Measurements from ENCODE around the gene CRHR2.
"Not testable (repeated sequence)": the region's sequence is repeated elsewhere in the genome, so short reads cannot be mapped to it uniquely, and the experiment has no call there.

CRHR2 gene

GRCh38 chr7:30642789-30643188 is 39.5 kb downstream of the CRHR2 start:
- no peaks in the 10 kb centered on the region for H3K27me3 Mint-ChIP-seq
- peak overlapping the region in 1 of 2 donors; percentile 27 for H3K27ac Mint-ChIP-seq
- no peaks in the 10 kb centered on the region for H3K4me1 Mint-ChIP-seq
- ATAC-seq, result no peak
- H3K4me3 Mint-ChIP-seq, result no peak overlapping the region
- DNase-seq, result no peak
- no peaks in the 10 kb centered on the region for H3K9me3 Mint-ChIP-seq

DNA sequence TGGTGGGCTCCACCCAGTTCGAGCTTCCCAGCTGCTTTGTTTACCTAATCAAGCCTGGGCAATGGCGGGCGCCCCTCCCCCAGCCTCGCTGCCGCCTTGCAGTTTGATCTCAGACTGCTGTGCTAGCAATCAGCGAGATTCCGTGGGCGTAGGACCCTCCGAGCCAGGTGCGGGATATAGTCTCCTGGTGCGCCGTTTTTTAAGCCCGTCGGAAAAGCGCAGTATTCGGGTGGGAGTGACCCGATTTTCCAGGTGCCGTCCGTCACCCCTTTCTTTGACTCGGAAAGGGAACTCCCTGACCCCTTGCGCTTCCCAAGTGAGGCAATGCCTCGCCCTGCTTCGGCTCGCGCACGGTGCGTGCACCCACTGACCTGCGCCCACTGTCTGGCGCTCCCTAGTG is 39.9 kb downstream of the CRHR2 start:
- not testable (repeated sequence) for H3K4me3 Mint-ChIP-seq, H3K9me3 Mint-ChIP-seq, H3K4me1 Mint-ChIP-seq, ATAC-seq, DNase-seq, H3K27me3 Mint-ChIP-seq
- peak overlapping the region in 1 of 2 donors; percentile 27 for H3K27ac Mint-ChIP-seq

GRCh38 chr7:30635798-30636197 is 46.5 kb downstream of the CRHR2 start:
- H3K4me3 Mint-ChIP-seq, result no peak overlapping the region
- H3K27me3 Mint-ChIP-seq, result no peaks in the 10 kb centered on the region
- H3K27ac Mint-ChIP-seq, result no peak overlapping the region
- no peaks in the 10 kb centered on the region for H3K4me1 Mint-ChIP-seq
- H3K9me3 Mint-ChIP-seq, result peaks cover 0 to 6% of the 10 kb centered on the region in 2 donors
- ATAC-seq (no peak), DNase-seq (no peak)

GRCh38 chr7:30634634-30635201 is 47.5 kb downstream of the CRHR2 start:
- peaks cover 0 to 6% of the 10 kb centered on the region in 2 donors for H3K9me3 Mint-ChIP-seq
- ATAC-seq (no peak), DNase-seq (no peak)
- H3K27ac Mint-ChIP-seq, result no peak overlapping the region
- H3K4me3 Mint-ChIP-seq, result no peak overlapping the region
- H3K4me1 Mint-ChIP-seq, result no peaks in the 10 kb centered on the region
- no peaks in the 10 kb centered on the region for H3K27me3 Mint-ChIP-seq

DNA sequence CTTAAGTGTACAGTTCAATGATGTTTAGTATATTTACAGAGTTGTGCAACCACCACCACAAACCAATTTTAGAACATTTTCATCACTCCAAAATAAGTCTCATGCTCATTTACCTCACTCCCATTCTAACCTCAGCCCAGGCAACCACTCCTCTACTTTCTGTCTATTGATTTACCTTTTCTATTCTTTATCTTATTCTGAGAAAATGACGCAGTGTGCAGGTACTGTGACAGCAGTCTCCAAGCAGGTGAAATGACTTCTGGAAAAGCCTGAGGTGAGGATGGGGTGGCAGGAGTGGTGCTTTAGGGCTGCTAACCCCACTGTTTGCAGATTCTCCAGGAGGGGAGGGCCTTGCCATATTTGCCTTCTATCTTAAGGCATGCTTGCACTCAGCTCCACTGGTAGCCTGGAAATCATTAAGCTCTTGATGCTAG is 48.0 kb downstream of the CRHR2 start:
- Mint-ChIP-seq H3K4me1 (no peaks in the 10 kb centered on the region), H3K27me3 (no peaks in the 10 kb centered on the region), H3K4me3 (no peak overlapping the region), H3K9me3 (peaks cover 0 to 6% of the 10 kb centered on the region in 2 donors), H3K27ac (no peak overlapping the region)
- DNase-seq (no peak), ATAC-seq (no peak)

DNA sequence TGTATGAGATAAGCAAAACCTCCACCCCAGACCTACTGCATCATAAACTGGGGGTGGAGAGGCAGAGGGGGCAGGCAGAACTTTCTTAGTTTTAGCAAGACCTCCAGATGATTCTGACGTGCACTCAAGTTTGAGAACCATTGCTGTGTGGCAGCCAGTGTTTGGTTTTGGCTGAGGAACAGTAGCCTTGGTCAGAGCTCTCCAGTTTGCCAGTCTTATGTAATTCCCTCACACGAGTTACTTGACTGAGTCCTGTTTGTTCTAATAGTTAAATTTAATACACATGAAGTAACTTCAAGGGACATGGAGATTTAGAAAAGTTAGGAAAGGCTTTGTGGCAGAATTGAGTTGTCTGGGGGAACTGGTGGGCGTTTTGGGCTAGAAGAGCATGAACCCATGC is 49.0 kb downstream of the CRHR2 start:
- no peak overlapping the region for H3K4me3 Mint-ChIP-seq
- H3K4me1 Mint-ChIP-seq, result peaks cover 7% of the 10 kb centered on the region
- ATAC-seq (no peak), DNase-seq (no peak)
- H3K27me3 Mint-ChIP-seq, result no peaks in the 10 kb centered on the region
- peaks cover 0 to 6% of the 10 kb centered on the region in 2 donors for H3K9me3 Mint-ChIP-seq
- peak overlapping the region in 1 of 2 donors; percentile 6 for H3K27ac Mint-ChIP-seq

DNA sequence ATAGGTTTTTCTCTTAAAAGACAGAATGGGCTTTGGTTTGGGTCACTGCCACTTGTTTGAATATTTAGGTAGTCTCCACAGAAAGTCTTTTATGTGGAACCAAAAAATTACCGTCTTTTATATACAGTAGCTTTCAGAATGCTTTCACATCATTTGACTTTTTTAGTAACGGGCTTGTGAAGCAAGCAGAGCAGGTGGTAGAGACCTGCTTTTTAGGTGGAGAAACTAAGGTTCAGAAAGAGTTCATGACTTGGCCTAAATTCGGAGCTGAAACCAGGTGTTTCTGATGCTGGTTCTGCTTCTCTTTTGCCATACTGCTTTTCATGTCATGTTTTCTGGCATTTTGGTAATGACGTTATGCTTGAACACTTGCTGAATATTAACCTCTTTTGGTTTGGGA is 51.3 kb downstream of the CRHR2 start:
- H3K27ac Mint-ChIP-seq, result no peak overlapping the region
- no peaks in the 10 kb centered on the region for H3K27me3 Mint-ChIP-seq
- no peak for ATAC-seq
- no peak overlapping the region for H3K4me3 Mint-ChIP-seq
- H3K4me1 Mint-ChIP-seq, result peaks cover 20% of the 10 kb centered on the region
- DNase-seq, result no peak
- H3K9me3 Mint-ChIP-seq, result peaks cover 0 to 6% of the 10 kb centered on the region in 2 donors

DNA sequence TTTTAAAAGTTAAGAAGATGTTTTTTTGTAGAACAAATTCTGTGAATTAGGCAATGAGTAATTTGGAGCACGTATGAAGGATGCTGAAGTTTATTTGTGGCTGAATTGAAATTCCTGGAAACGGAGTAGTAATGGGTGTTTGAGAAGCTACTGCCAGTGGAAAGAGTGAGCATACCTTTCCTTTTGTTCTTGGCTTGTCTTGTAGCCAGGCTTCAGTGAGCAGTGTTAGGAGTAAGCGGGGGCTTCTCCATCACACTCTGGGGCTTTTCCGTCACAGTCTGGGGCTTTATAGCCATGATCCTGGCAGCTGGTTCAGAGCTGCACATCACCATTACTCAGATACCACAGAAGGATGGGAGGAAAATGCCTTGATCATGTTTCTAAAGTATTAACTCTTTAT is 55.2 kb downstream of the CRHR2 start:
- DNase-seq (no peak), ATAC-seq (peak; percentile 62)
- no peaks in the 10 kb centered on the region for H3K9me3 Mint-ChIP-seq
- peak overlapping the region in 1 of 2 donors; percentile 82 for H3K27ac Mint-ChIP-seq
- H3K4me1 Mint-ChIP-seq, result peaks cover 47% of the 10 kb centered on the region
- H3K27me3 Mint-ChIP-seq, result no peaks in the 10 kb centered on the region
- no peak overlapping the region for H3K4me3 Mint-ChIP-seq

- Mint-ChIP-seq H3K4me1 (peaks cover 55% of the 10 kb centered on the region), H3K4me3 (no peak overlapping the region), H3K27ac (peak overlapping the region; percentile 16 to 54), H3K27me3 (no peaks in the 10 kb centered on the region), H3K9me3 (no peaks in the 10 kb centered on the region)
- DNase-seq, result no peak
- no peak for ATAC-seq
These were observed 57.0 kb downstream of the CRHR2 start for GRCh38 chr7:30625283-30625682.

DNA sequence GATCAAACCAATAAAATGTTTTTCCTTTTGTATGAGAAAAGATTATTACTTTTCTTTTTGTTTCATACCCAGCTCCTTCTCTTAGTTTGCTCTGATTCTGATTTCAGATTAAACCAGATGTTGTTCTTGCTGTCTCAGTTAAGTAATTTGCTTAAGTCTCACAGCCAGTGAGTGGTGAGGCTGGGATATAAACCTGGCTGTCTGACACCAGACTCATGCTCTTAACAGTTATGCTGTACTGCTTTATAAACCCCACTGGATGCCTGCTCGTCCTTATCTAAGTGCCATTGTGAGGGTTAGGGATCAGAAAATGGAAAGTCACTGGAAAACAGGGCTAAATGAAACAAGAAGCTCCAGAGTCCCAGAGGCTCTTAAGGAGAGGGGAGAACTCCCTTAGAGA is 63.3 kb downstream of the CRHR2 start:
- Mint-ChIP-seq H3K27ac (no peak overlapping the region), H3K4me1 (peaks cover 19% of the 10 kb centered on the region), H3K9me3 (no peaks in the 10 kb centered on the region), H3K27me3 (no peaks in the 10 kb centered on the region), H3K4me3 (no peak overlapping the region)
- no peak for ATAC-seq
- DNase-seq, result no peak

DNA sequence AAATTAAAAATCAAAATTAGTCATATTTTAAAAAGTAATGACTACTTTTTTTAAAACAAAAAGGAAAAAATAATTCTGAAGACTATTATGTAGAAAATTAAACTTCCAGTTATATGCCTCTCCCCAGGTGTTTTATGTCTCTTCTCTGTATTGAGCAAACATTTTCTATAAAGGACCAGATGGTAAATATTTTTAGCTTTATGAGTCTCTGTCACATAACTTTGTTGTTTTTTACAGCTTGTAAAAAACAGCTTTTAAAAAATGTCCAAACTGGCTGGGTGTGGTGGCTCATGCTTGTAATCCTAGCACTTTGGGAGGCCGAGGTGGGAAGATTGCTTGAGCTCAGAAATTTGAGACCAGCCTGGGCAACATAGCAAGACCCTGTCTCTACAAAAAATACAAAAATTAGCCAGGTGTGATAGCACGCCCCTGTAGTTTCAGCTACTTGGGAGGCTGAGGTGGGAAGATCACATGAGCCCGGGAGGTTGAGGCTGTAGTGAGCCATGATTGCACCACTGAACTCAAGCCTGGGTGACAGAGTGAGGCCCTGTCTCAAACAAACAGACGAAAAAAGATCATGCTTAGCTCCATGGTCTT is 64.1 kb downstream of the CRHR2 start:
- ATAC-seq (no peak), DNase-seq (no peak)
- Mint-ChIP-seq H3K4me3 (no peak overlapping the region), H3K27me3 (no peaks in the 10 kb centered on the region), H3K9me3 (no peaks in the 10 kb centered on the region), H3K27ac (no peak overlapping the region), H3K4me1 (peaks cover 18% of the 10 kb centered on the region)

DNA sequence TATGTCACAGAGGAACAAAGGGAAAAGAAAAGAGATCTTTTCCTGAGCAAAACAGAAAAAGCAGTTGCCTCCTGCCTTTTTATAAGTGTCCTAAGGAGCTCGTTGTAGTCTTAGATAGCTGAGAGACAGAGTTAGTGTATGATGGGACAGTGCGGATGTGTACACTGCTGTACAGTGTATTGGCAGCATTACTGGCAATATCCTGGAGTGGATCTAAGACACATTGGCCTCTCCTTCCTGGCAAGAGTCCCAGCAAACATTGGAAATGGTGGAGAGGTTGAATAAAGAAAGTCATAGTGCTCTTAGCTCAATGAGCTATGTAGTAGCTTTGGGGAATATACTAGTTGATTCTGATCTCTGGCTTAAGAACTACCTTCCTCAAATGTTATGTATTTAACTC is 64.9 kb downstream of the CRHR2 start:
- Mint-ChIP-seq H3K27ac (no peak overlapping the region), H3K9me3 (no peaks in the 10 kb centered on the region), H3K4me1 (peaks cover 26% of the 10 kb centered on the region), H3K4me3 (no peak overlapping the region), H3K27me3 (no peaks in the 10 kb centered on the region)
- no peak for DNase-seq
- ATAC-seq, result no peak

GRCh38 chr7:30616318-30616717 is 65.9 kb downstream of the CRHR2 start:
- no peak overlapping the region for H3K4me3 Mint-ChIP-seq
- no peaks in the 10 kb centered on the region for H3K9me3 Mint-ChIP-seq

GRCh38 chr7:30613366-30614325 is 68.6 kb downstream of the CRHR2 start:
- no peak for DNase-seq
- Mint-ChIP-seq H3K4me1 (peaks cover 45% of the 10 kb centered on the region), H3K9me3 (no peaks in the 10 kb centered on the region), H3K27ac (peak overlapping the region; percentile 1 to 78), H3K4me3 (peak overlapping the region in 1 of 2 donors; percentile 9), H3K27me3 (no peaks in the 10 kb centered on the region)
- no peak for ATAC-seq

More at GRCh38 chr7:30616318-30616717, 65.9 kb downstream of the CRHR2 start:
- DNase-seq (no peak), ATAC-seq (no peak)
- peaks cover 27% of the 10 kb centered on the region for H3K4me1 Mint-ChIP-seq
- peak overlapping the region in 1 of 2 donors; percentile 61 for H3K27ac Mint-ChIP-seq
- H3K27me3 Mint-ChIP-seq, result no peaks in the 10 kb centered on the region

- Mint-ChIP-seq H3K27ac (peak overlapping the region; percentile 33 to 59), H3K4me3 (no peak overlapping the region), H3K27me3 (no peaks in the 10 kb centered on the region), H3K9me3 (no peaks in the 10 kb centered on the region), H3K4me1 (peaks cover 52% of the 10 kb centered on the region)
- DNase-seq (no peak), ATAC-seq (no peak)
These were observed 69.5 kb downstream of the CRHR2 start for GRCh38 chr7:30612658-30613265.
